ENCODE results near the gene ADPRHL1. TPM values are rescaled to one million over a fixed set of nuclear protein-coding genes. Genes with fewer than 3 reads are reported as not detected.

The ADPRHL1 gene
- total RNA-seq, 1 experiment from 2014 or later, result 4.9 TPM

DNA sequence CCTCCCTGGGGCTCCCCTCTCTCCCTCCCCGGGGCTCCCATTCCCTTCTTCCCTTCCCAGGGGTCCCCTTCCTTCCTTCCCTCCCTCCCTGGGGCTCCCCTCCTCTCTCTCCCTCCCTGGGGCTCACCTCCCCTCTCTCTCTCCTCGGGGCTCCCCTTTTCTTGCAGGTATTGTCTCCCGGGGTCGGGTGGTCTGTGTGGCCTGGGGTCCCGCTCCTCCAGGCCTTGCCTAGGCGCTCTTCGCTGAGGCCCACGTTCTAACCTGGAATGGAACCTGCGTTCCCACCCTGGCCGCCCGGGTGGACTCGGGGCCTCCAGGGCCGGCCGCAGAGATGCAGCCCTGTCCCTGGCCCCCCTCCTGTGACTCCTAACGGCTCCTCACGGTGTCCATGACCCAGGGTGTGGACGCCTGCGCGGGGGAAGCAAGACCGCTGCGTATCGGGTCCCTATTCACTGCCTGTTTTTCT is 38.2 kb upstream of the ADPRHL1 start:
- POLR2A ChIA-PET, result no interaction called here
- no peaks in the 10 kb centered on the region for H3K27me3 ChIP-seq (replicated peaks; ENCODE audit: control insufficient read depth, insufficient read depth, low read length)
- BruUV-seq (replicated peaks), result no TSS peak

DNA sequence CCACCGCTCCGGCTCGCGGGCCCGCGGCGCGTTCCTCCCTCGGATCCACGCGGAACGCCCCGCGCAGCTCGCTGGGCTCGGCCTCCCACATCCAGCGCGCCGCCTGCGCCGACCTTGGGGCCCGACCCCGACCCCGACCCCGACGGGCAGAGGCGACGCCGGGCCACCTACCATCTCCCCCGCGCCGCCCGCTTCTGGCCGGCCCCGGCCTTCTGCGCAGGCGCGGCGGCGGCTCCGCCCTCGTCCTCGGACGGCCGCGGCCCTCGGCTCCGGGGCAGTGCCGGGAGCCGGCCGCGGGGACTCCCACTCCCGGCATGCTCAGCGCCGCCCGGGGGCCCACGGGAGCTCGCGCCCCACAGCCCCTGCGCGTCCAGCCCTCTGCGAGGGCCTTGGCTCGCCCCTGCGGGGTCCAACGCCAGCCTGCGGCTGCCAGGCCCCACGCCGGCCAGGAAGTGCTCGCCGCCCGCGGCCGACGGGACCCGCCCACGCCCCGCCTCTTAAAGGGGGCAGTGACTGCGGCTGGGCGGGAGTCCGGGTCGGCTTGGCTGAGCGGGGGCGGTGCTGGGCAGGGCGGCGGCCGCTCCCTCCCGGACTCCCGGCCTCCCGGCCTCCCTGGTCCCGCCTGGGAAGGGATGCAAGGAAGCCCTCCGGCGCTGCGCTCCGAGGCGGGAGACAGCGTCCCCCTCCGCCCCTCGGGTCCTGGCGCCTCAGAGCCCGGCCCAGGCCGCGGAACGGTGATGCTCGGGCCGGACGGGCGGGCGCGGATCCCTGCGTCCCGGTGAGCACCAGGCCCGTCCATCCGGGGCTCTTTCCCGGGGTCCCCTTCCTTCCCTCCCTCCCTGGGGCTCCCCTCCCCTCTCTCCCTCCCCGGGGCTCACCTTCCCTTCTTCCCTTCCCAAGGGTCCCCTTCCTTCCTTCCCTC is 37.5 kb upstream of the ADPRHL1 start, which contains the start of gene DCUN1D2:
DCUN1D2 (minus strand) TSS at position 216 of the 922 bp plus-strand sequence; CDS start at position 174, 42 bp downstream.
- H3K4me1 ChIP-seq, result peaks cover 37% of the 10 kb centered on the region
- BruUV-seq (replicated peaks), result no TSS peak

More for the DNA sequence above, 38.2 kb upstream of the ADPRHL1 start:
- Mint-ChIP-seq H3K27me3 (ENCODE audit: insufficient read depth, unreplicated experiment) (no peaks in the 10 kb centered on the region), H3K36me3 (ENCODE audit: insufficient read depth, unreplicated experiment) (peaks cover 32% of the 10 kb centered on the region), H3K4me3 (ENCODE audit: unreplicated experiment) (peak overlapping the region; percentile 90), H3K27ac (ENCODE audit: unreplicated experiment) (peak overlapping the region; percentile 72), H3K9me3 (ENCODE audit: unreplicated experiment) (no peaks in the 10 kb centered on the region), H3K4me1 (ENCODE audit: low read depth, unreplicated experiment) (peaks cover 45% of the 10 kb centered on the region)
- H3K9me3 ChIP-seq, result no peaks in the 10 kb centered on the region
- H3K4me1 ChIP-seq, result peaks cover 37% of the 10 kb centered on the region
- H3K4me3 ChIP-seq (ENCODE audit: low read depth, low read length), result peak overlapping the region; percentile 73
- intact Hi-C loops (cut with micrococcal nuclease; ENCODE audit: unreplicated experiment), result loop anchor here (2.0 kb wide), 1 partner anchor 71 kb away; no protein-coding TSS in a partner anchor
- TF ChIP-seq, protein P1, sequence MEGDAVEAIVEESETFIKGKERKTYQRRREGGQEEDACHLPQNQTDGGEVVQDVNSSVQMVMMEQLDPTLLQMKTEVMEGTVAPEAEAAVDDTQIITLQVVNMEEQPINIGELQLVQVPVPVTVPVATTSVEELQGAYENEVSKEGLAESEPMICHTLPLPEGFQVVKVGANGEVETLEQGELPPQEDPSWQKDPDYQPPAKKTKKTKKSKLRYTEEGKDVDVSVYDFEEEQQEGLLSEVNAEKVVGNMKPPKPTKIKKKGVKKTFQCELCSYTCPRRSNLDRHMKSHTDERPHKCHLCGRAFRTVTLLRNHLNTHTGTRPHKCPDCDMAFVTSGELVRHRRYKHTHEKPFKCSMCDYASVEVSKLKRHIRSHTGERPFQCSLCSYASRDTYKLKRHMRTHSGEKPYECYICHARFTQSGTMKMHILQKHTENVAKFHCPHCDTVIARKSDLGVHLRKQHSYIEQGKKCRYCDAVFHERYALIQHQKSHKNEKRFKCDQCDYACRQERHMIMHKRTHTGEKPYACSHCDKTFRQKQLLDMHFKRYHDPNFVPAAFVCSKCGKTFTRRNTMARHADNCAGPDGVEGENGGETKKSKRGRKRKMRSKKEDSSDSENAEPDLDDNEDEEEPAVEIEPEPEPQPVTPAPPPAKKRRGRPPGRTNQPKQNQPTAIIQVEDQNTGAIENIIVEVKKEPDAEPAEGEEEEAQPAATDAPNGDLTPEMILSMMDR (IDR thresholded peaks at IDR 0.05; ENCODE audit: insufficient read depth in 1 of 2, low read depth in 1 of 2, low read length in 1 of 2, severe bottlenecking in 1 of 2, unreplicated experiment in 1 of 2), result no peak
- CTCF ChIA-PET, result no interaction called here
- peaks cover 7% of the 10 kb centered on the region for H3K36me3 ChIP-seq (ENCODE audit: control insufficient read depth, insufficient read depth, low read length)
- peak in 1 of 2 experiments; percentile 48 for DNase-seq

More for the DNA sequence above, 37.5 kb upstream of the ADPRHL1 start, which contains the start of gene DCUN1D2:
- peaks cover 41% of the 10 kb centered on the region for H3K4me1 Mint-ChIP-seq (ENCODE audit: low read depth, unreplicated experiment)
- H3K27me3 Mint-ChIP-seq (ENCODE audit: insufficient read depth, unreplicated experiment), result no peaks in the 10 kb centered on the region
- CTCF ChIA-PET, result interaction anchor here (1.1 kb wide), 1 partner anchor 42 kb away, joined by 3 read pairs; no protein-coding TSS in a partner anchor
- H3K4me3 ChIP-seq (ENCODE audit: low read depth, low read length), result peak within 1 kb of the TSS; percentile 73
- intact Hi-C loops (cut with micrococcal nuclease; ENCODE audit: unreplicated experiment), result loop anchor here (2.0 kb wide), 1 partner anchor 72 kb away; no protein-coding TSS in a partner anchor
- TF ChIP-seq, protein P1 (IDR thresholded peaks at IDR 0.05; ENCODE audit: insufficient read depth in 1 of 2, low read depth in 1 of 2, low read length in 1 of 2, severe bottlenecking in 1 of 2, unreplicated experiment in 1 of 2), result no peak
- no peaks in the 10 kb centered on the region for H3K9me3 Mint-ChIP-seq (ENCODE audit: unreplicated experiment)
- peak; percentile 95 to 98 for DNase-seq
- POLR2A ChIA-PET, result interaction anchor here (0.6 kb wide), 2 partner anchors 35 to 93 kb away, joined by 4 to 8 read pairs; no protein-coding TSS in a partner anchor
- peaks cover 28% of the 10 kb centered on the region for H3K36me3 Mint-ChIP-seq (ENCODE audit: insufficient read depth, unreplicated experiment)
- H3K27me3 ChIP-seq (replicated peaks; ENCODE audit: control insufficient read depth, insufficient read depth, low read length), result no peaks in the 10 kb centered on the region
- peak within 1 kb of the TSS; percentile 74 for H3K27ac Mint-ChIP-seq (ENCODE audit: unreplicated experiment)
- H3K9me3 ChIP-seq, result no peaks in the 10 kb centered on the region
- H3K36me3 ChIP-seq (ENCODE audit: control insufficient read depth, insufficient read depth, low read length), result peaks cover 6% of the 10 kb centered on the region
- H3K4me3 Mint-ChIP-seq (ENCODE audit: unreplicated experiment), result peak within 1 kb of the TSS; percentile 90
